H9 (cell line): ENCODE measurements around the gene VAV3. TPM values are rescaled to one million over a fixed set of nuclear protein-coding genes. Genes with fewer than 3 reads are reported as not detected.

Experiments used
- DNase-seq: peaks from one replicate; pipeline ENCODE4 v3.0.0-alpha.2; 2017
- H2AFZ ChIP-seq: one replicate; pipeline ENCODE4 v1.6.1; 2013; ENCODE audit warnings: mild to moderate bottlenecking, low read length, control low read depth, moderate library complexity
- H2AK5ac ChIP-seq: 2 replicates; pipeline ENCODE4 v1.6.1; 2013; ENCODE audit warnings: low read length, control low read depth, mixed read lengths; ENCODE audit not compliant: insufficient read length
- H2BK120ac ChIP-seq: one replicate; pipeline ENCODE4 v1.6.1; 2013; ENCODE audit warnings: low read depth, mild to moderate bottlenecking, low read length, control low read depth, inconsistent platforms; ENCODE audit not compliant: poor library complexity, severe bottlenecking
- H2BK12ac ChIP-seq: 2 replicates; pipeline ENCODE4 v1.6.1; 2013; ENCODE audit warnings: low read length, control low read depth, mixed read lengths, low read depth; ENCODE audit not compliant: insufficient read length
- H2BK15ac ChIP-seq: 2 replicates; pipeline ENCODE4 v1.6.1; 2013; ENCODE audit warnings: low read depth, low read length, control low read depth
- H2BK20ac ChIP-seq: one replicate; pipeline ENCODE4 v1.6.1; 2013; ENCODE audit warnings: low read depth, mild to moderate bottlenecking, low read length, control low read depth, inconsistent platforms; ENCODE audit not compliant: poor library complexity, severe bottlenecking
- H2BK5ac ChIP-seq: 2 replicates; pipeline ENCODE4 v1.6.1; 2013; ENCODE audit warnings: low read length, control low read depth, mixed read lengths; ENCODE audit not compliant: insufficient read length
- H3K14ac ChIP-seq: 2 replicates; pipeline ENCODE4 v1.6.1; 2013; ENCODE audit warnings: low read length, control low read depth; ENCODE audit not compliant: insufficient read depth
- H3K18ac ChIP-seq: 2 replicates; pipeline ENCODE4 v1.6.1; 2013; ENCODE audit warnings: low read depth, mild to moderate bottlenecking, mixed read lengths, low read length, control low read depth; ENCODE audit not compliant: insufficient read length
- H3K23ac ChIP-seq: 2 replicates; pipeline ENCODE4 v1.6.1; 2013; ENCODE audit warnings: low read length, control low read depth, mixed read lengths, low read depth; ENCODE audit not compliant: insufficient read length
- H3K23me2 ChIP-seq: 2 replicates; pipeline ENCODE4 v1.6.1; 2013; ENCODE audit warnings: low read depth, mild to moderate bottlenecking, mixed read lengths, low read length, control low read depth; ENCODE audit not compliant: insufficient read length, poor library complexity, severe bottlenecking
- H3K27ac ChIP-seq: 2 replicates; pipeline ENCODE4 v1.5.1; 2013; ENCODE audit warnings: low read length, control low read depth, mixed read lengths, low read depth; ENCODE audit not compliant: insufficient read length
- H3K27me3 ChIP-seq: 2 replicates; pipeline ENCODE4 v1.6.1; 2013; ENCODE audit warnings: low read length, control low read depth, inconsistent platforms; ENCODE audit not compliant: insufficient read depth
- H3K4ac ChIP-seq: 2 replicates; pipeline ENCODE4 v1.6.1; 2013; ENCODE audit warnings: low read depth, mild to moderate bottlenecking, control low read depth, inconsistent platforms, low read length, moderate library complexity
- H3K4me1 ChIP-seq: 2 replicates; pipeline ENCODE4 v1.6.1; 2013; ENCODE audit warnings: low read length, control low read depth, inconsistent platforms; ENCODE audit not compliant: insufficient read depth
- H3K4me2 ChIP-seq: 2 replicates; pipeline ENCODE4 v1.6.1; 2013; ENCODE audit warnings: low read length, control low read depth, mixed read lengths; ENCODE audit not compliant: insufficient read length, insufficient read depth
- H3K56ac ChIP-seq: 2 replicates; pipeline ENCODE4 v1.6.1; 2013; ENCODE audit warnings: low read depth, mild to moderate bottlenecking, mixed read lengths, low read length, control low read depth; ENCODE audit not compliant: insufficient read length
- H3K79me1 ChIP-seq: 2 replicates; pipeline ENCODE4 v1.6.1; 2013; ENCODE audit warnings: low read depth, mild to moderate bottlenecking, moderate library complexity, low read length, control low read depth, inconsistent platforms; ENCODE audit not compliant: insufficient read depth, poor library complexity, severe bottlenecking
- H3K79me2 ChIP-seq: 2 replicates; pipeline ENCODE4 v1.6.1; 2013; ENCODE audit warnings: low read length, control low read depth, inconsistent platforms; ENCODE audit not compliant: insufficient read depth
- H3K9ac ChIP-seq: 2 replicates; pipeline ENCODE4 v1.6.1; 2013; ENCODE audit warnings: low read length, control low read depth, mixed read lengths; ENCODE audit not compliant: insufficient read length; ENCODE audit errors: extremely low read depth
- H3K9me3 ChIP-seq: one replicate; pipeline ENCODE4 v1.6.1; 2013; ENCODE audit warnings: low read depth, low read length, inconsistent platforms; ENCODE audit not compliant: control insufficient read depth
- H3T11ph ChIP-seq: one replicate; pipeline ENCODE4 v1.6.1; 2013; ENCODE audit warnings: mild to moderate bottlenecking, low read length, control low read depth, inconsistent platforms
- H4K20me1 ChIP-seq: one replicate; pipeline ENCODE4 v1.6.1; 2013; ENCODE audit not compliant: control insufficient read depth, insufficient read length, insufficient read depth
- H4K5ac ChIP-seq: 2 replicates; pipeline ENCODE4 v1.6.1; 2013; ENCODE audit warnings: low read depth, mild to moderate bottlenecking, mixed read lengths, low read length, control low read depth; ENCODE audit not compliant: insufficient read length
- H4K8ac ChIP-seq: replicated peaks from 2 replicates; pipeline ENCODE4 v1.6.1; 2013; ENCODE audit warnings: low read length, control low read depth, mixed read lengths, low read depth; ENCODE audit not compliant: insufficient read length
- H4K91ac ChIP-seq: 2 replicates; pipeline ENCODE4 v1.6.1; 2013; ENCODE audit warnings: low read depth, mild to moderate bottlenecking, moderate library complexity, mixed read lengths, low read length, control low read depth; ENCODE audit not compliant: insufficient read length
- H3K27ac Mint-ChIP-seq, 3 experiments: 2 replicates in 2 of 3; 3 replicates in 1 of 3; pipeline ENCODE4 v1.8.0; 2020 to 2021; ENCODE audit warnings: mixed read lengths in 3 of 3, mild to moderate bottlenecking in 1 of 3, moderate library complexity in 1 of 3
- H3K27me3 Mint-ChIP-seq: 2 replicates; pipeline ENCODE4 v1.8.0; 2021; ENCODE audit warnings: low read depth, mild to moderate bottlenecking, moderate library complexity, mixed read lengths
- H3K36me3 Mint-ChIP-seq, 3 experiments: 2 replicates in 2 of 3; 3 replicates in 1 of 3; pipeline ENCODE4 v1.8.0; 2020 to 2021; ENCODE audit warnings: low read depth in 3 of 3, mixed read lengths in 3 of 3; ENCODE audit not compliant: insufficient read depth in 1 of 3
- H3K4me1 Mint-ChIP-seq, 2 experiments: 2 replicates each; pipeline ENCODE4 v1.8.0; 2020; ENCODE audit warnings: mixed read lengths in 2 of 2
- H3K4me3 Mint-ChIP-seq, 2 experiments: 2 replicates in 1 of 2; 3 replicates in 1 of 2; pipeline ENCODE4 v1.8.0; 2020 to 2021; ENCODE audit warnings: mild to moderate bottlenecking in 2 of 2, mixed read lengths in 2 of 2, moderate library complexity in 1 of 2
- H3K9me3 Mint-ChIP-seq, 2 experiments: 2 replicates in 1 of 2; 3 replicates in 1 of 2; pipeline ENCODE4 v1.8.0; 2020; ENCODE audit warnings: mild to moderate bottlenecking in 2 of 2, mixed read lengths in 2 of 2, moderate library complexity in 1 of 2
- WGBS: extraction: QIAGEN DNeasy Blood & Tissue Kit; methylation state at CpG from one replicate; pipeline ENCODE4 v1.1.7; 2013; ENCODE audit warnings: missing lambda C conversion rate, low lambda C conversion rate, mixed read lengths; ENCODE audit not compliant: insufficient read length; ENCODE audit errors: extremely low coverage; 5-methylcytosine and 5-hydroxymethylcytosine counted together
- total RNA-seq: library from RNA; stranded (reverse); gene quantifications from 2 replicates; pipeline ENCODE4 v1.2.1, GENCODE V29; 2021
- TF ChIP-seq, protein P1 (sequence below): fragments of 200-600 bp; sonication (generic); conservative IDR thresholded peaks from 3 replicates; pipeline ENCODE4 v1.8.0; 2021; ENCODE audit warnings: antibody characterized with exemption, mild to moderate bottlenecking

Gene VAV3
- total RNA-seq, 1 experiment from 2014 or later: 5.1 TPM

DNA sequence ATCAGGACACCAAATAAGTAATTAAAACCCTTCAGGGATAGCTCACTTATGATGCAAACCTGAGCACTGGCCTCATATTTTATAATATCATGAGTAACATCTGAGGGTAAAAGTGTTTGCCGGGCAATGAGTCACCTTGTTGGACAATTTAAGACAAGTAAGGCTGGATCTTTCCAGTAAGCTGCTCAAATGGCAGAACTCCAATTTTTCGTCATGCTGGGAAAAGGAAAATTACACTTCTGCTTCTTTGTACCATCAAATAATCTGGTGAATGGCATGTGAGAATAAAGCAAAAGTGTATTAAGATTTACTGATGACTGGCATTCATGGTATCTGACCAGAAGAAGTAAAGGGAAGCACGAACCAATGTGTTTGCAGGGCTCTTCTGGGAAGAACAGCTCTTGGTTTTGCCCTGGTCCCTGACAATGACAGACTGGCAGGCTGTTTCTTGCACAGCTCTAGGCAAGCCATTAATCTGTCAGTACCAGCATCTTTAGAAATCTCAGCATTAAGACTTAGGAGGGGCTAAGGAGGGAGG, 392.2 kb downstream of the VAV3 start:
- no peak for DNase-seq
- Histone ChIP-seq H4K5ac (no peak overlapping the region), H3K18ac (no peak overlapping the region), H3K9me3 (no peaks in the 10 kb centered on the region), H2AFZ (no peak overlapping the region), H3K14ac (no peak overlapping the region), H2BK120ac (no peak overlapping the region), H3K79me2 (no peaks in the 10 kb centered on the region), H3K23me2 (no peaks in the 10 kb centered on the region), H2BK12ac (no peak overlapping the region), H3K27ac (no peak overlapping the region), H2BK15ac (no peak overlapping the region), H3K23ac (no peak overlapping the region), H4K8ac (no peak overlapping the region), H3K4me2 (no peak overlapping the region), H3K4ac (no peak overlapping the region), H4K20me1 (no peaks in the 10 kb centered on the region), H2AK5ac (no peak overlapping the region), H3K9ac (no peak overlapping the region), H3K27me3 (no peaks in the 10 kb centered on the region), H2BK20ac (no peak overlapping the region), H3K4me1 (no peaks in the 10 kb centered on the region), H3K56ac (no peak overlapping the region), H3T11ph (no peak overlapping the region), H2BK5ac (no peak overlapping the region), H3K79me1 (no peaks in the 10 kb centered on the region), H4K91ac (no peak overlapping the region)
- H3K27ac Mint-ChIP-seq: no peak overlapping the region
- no peaks in the 10 kb centered on the region for H3K9me3 Mint-ChIP-seq
- H3K27me3 Mint-ChIP-seq: no peaks in the 10 kb centered on the region
- H3K4me1 Mint-ChIP-seq: no peaks in the 10 kb centered on the region
- TF ChIP-seq, protein P1, sequence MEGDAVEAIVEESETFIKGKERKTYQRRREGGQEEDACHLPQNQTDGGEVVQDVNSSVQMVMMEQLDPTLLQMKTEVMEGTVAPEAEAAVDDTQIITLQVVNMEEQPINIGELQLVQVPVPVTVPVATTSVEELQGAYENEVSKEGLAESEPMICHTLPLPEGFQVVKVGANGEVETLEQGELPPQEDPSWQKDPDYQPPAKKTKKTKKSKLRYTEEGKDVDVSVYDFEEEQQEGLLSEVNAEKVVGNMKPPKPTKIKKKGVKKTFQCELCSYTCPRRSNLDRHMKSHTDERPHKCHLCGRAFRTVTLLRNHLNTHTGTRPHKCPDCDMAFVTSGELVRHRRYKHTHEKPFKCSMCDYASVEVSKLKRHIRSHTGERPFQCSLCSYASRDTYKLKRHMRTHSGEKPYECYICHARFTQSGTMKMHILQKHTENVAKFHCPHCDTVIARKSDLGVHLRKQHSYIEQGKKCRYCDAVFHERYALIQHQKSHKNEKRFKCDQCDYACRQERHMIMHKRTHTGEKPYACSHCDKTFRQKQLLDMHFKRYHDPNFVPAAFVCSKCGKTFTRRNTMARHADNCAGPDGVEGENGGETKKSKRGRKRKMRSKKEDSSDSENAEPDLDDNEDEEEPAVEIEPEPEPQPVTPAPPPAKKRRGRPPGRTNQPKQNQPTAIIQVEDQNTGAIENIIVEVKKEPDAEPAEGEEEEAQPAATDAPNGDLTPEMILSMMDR: no peak
- no peaks in the 10 kb centered on the region for H3K36me3 Mint-ChIP-seq
- no CpG with 5 or more reads among the region's 3 CpGs for WGBS
- no peak overlapping the region for H3K4me3 Mint-ChIP-seq
